Body of pancreas (tissue), 4 donors: ENCODE results near the gene OBP2A. TPM values are rescaled to one million over a fixed set of nuclear protein-coding genes. Genes with fewer than 3 reads are reported as not detected.

Source experiments
- ATAC-seq: fragments of 150-250 bp; one replicate; pipeline ENCODE4 v1.9.1; 2016
- DNase-seq, 4 donors: peaks; one replicate each; pipeline ENCODE4 v3.0.0-alpha.2; 2019
- H3K27ac ChIP-seq, 4 donors: fragments of 200-600 bp; sonication (generic); 1 replicate in 3 of 4; 2 replicates in 1 of 4; pipeline versions ENCODE4 v1.5.1 to v1.6.1; 2016 to 2019; ENCODE audit warnings: mild to moderate bottlenecking in 1 of 4, mixed read lengths in 1 of 4, moderate library complexity in 1 of 4
- H3K27me3 ChIP-seq, 2 donors: fragments of 200-600 bp; sonication (generic); one replicate each; pipeline ENCODE4 v1.6.0; 2016; ENCODE audit warnings: mild to moderate bottlenecking in 1 of 2
- H3K36me3 ChIP-seq, 2 donors: fragments of 200-600 bp; sonication (generic); replicated peaks in 1 of 2; 2 replicates each; pipeline ENCODE4 v1.5.1; 2016; ENCODE audit warnings: low read depth in 2 of 2; ENCODE audit not compliant: insufficient read depth in 1 of 2
- H3K4me1 ChIP-seq: fragments of 200-600 bp; sonication (generic); one replicate; pipeline ENCODE4 v1.6.0; 2016
- H3K4me3 ChIP-seq, 2 donors: fragments of 200-600 bp; sonication (generic); 1 replicate in 1 of 2; 2 replicates in 1 of 2; pipeline ENCODE4 v1.5.1; 2016 to 2019
- H3K9me3 ChIP-seq, 3 donors: fragments of 200-600 bp; sonication (generic); 1 replicate in 2 of 3; 2 replicates in 1 of 3; pipeline ENCODE4 v1.5.1; 2016
- CTCF ChIP-seq, 7 experiments: fragments of 450-650 bp in 4 of 7; fragments of 200-600 bp in 3 of 7; sonication (generic) in 3 of 7; IDR thresholded peaks; one replicate each; pipeline ENCODE4 v1.5.1; 2016 to 2019; ENCODE audit warnings: antibody characterized with exemption in 7 of 7
- POLR2A ChIP-seq, 3 donors: fragments of 450-650 bp; IDR thresholded peaks; one replicate each; pipeline ENCODE4 v1.6.1; 2016; ENCODE audit warnings: antibody characterized with exemption in 3 of 3, mild to moderate bottlenecking in 2 of 3
- WGBS, 2 donors: methylation state at CpG; one replicate each; pipeline ENCODE4 v1.1.5; 2017; 5-methylcytosine and 5-hydroxymethylcytosine counted together
- intact Hi-C: fragments of 100-400 bp; cut with DNase I; formaldehyde crosslinking; loops from one replicate; pipeline ENCODE4 v1.15.1; 2023
- total RNA-seq, 2 donors: library from RNA; depleted of rRNA; stranded (reverse); fragments of >200 nt; gene quantifications; one replicate each; pipeline ENCODE4 v1.1.0, GENCODE V29; 2016

OBP2A gene
- total RNA-seq, 2 donors from 2014 or later = not detected

GRCh38 chr9:135555203-135555602, 9.3 kb downstream of the OBP2A start:
- no peaks in the 10 kb centered on the region for H3K4me1 ChIP-seq
- DNase-seq (no peak), ATAC-seq (no peak)
- intact Hi-C loops = no loop called here
- TF ChIP-seq POLR2A (IDR thresholded peaks at IDR 0.05) (no peak), CTCF (IDR thresholded peaks at IDR 0.05) (no peak)
- no peak overlapping the region for H3K27ac ChIP-seq
- WGBS, 2 donors = 45 to 66% methylated on average over 5 of the region's 5 CpGs
- H3K9me3 ChIP-seq = no peaks in the 10 kb centered on the region
- no peak overlapping the region for H3K4me3 ChIP-seq
- H3K36me3 ChIP-seq = no peaks in the 10 kb centered on the region
- H3K27me3 ChIP-seq = no peaks in the 10 kb centered on the region

- H3K4me1 ChIP-seq = no peaks in the 10 kb centered on the region
- no peaks in the 10 kb centered on the region for H3K36me3 ChIP-seq
- DNase-seq (no peak), ATAC-seq (no peak)
- WGBS, 2 donors = 61 to 63% methylated on average over 16 of the region's 16 CpGs
- H3K27ac ChIP-seq = no peak overlapping the region
- intact Hi-C loops = no loop called here
- no peak overlapping the region for H3K4me3 ChIP-seq
- TF ChIP-seq CTCF (IDR thresholded peaks at IDR 0.05) (no peak), POLR2A (IDR thresholded peaks at IDR 0.05) (no peak)
- H3K27me3 ChIP-seq = no peaks in the 10 kb centered on the region
- no peaks in the 10 kb centered on the region for H3K9me3 ChIP-seq
These were observed 10.0 kb downstream of the OBP2A start for GRCh38 chr9:135555910-135556309.

- no peak overlapping the region for H3K4me3 ChIP-seq
- H3K27me3 ChIP-seq = peaks cover 0 to 4% of the 10 kb centered on the region in 2 donors
- WGBS, 2 donors = 24 to 40% methylated on average over 11 of the region's 11 CpGs
- TF ChIP-seq POLR2A (IDR thresholded peaks at IDR 0.05) (no peak), CTCF (IDR thresholded peaks at IDR 0.05) (no peak)
- H3K27ac ChIP-seq = no peak overlapping the region
- H3K9me3 ChIP-seq = no peaks in the 10 kb centered on the region
- no peaks in the 10 kb centered on the region for H3K4me1 ChIP-seq
- H3K36me3 ChIP-seq = no peaks in the 10 kb centered on the region
- DNase-seq (no peak), ATAC-seq (no peak)
- intact Hi-C loops = no loop called here
These were observed 13.7 kb downstream of the OBP2A start for GRCh38 chr9:135559606-135560005.

GRCh38 chr9:135561391-135562234, 15.7 kb downstream of the OBP2A start, which contains the start of gene PAEP:
TSS of gene PAEP (plus strand) at chr9:135561756.
- intact Hi-C loops = no loop called here
- peaks cover 0 to 4% of the 10 kb centered on the region in 2 donors for H3K27me3 ChIP-seq
- no peaks in the 10 kb centered on the region for H3K9me3 ChIP-seq
- H3K36me3 ChIP-seq = no peaks in the 10 kb centered on the region
- no peak within 1 kb of the TSS for H3K27ac ChIP-seq
- ATAC-seq (no peak), DNase-seq (no peak)
- H3K4me3 ChIP-seq = no peak within 1 kb of the TSS
- H3K4me1 ChIP-seq = no peaks in the 10 kb centered on the region
- TF ChIP-seq POLR2A (IDR thresholded peaks at IDR 0.05) (no peak), CTCF (IDR thresholded peaks at IDR 0.05) (no peak)
- 80 to 85% methylated on average over 8 to 20 of the region's 20 CpGs for WGBS, 2 donors
